Tibial artery (tissue), 4 donors: ENCODE measurements around the gene RNF186.

Source experiments
- DNase-seq, 2 donors: peaks; one replicate each; pipeline ENCODE4 v3.0.0-alpha.2; 2019
- H3K27ac ChIP-seq, 2 donors: fragments of 200-600 bp; sonication (generic) in 1 of 2; 1 replicate in 1 of 2; 2 replicates in 1 of 2; pipeline ENCODE4 v1.5.1; 2018 to 2019; ENCODE audit warnings: mild to moderate bottlenecking in 1 of 2
- H3K27me3 ChIP-seq, 2 donors: fragments of 200-600 bp; sonication (generic) in 1 of 2; one replicate each; pipeline versions ENCODE4 v1.5.1 to v1.6.0; 2016 to 2019
- H3K36me3 ChIP-seq, 3 donors: fragments of 200-600 bp; sonication (generic) in 2 of 3; one replicate each; pipeline ENCODE4 v1.5.1; 2016 to 2019; ENCODE audit warnings: mild to moderate bottlenecking in 2 of 3
- H3K4me1 ChIP-seq, 4 donors: fragments of 200-600 bp; sonication (generic) in 2 of 4; 1 replicate in 3 of 4; 2 replicates in 1 of 4; pipeline ENCODE4 v1.5.1; 2016 to 2019
- H3K4me3 ChIP-seq, 2 donors: fragments of 200-600 bp; sonication (generic) in 1 of 2; 1 replicate in 1 of 2; 2 replicates in 1 of 2; pipeline ENCODE4 v1.5.1; 2018 to 2019; ENCODE audit warnings: mild to moderate bottlenecking in 2 of 2
- H3K9me3 ChIP-seq, 3 donors: fragments of 200-600 bp; sonication (generic) in 1 of 3; one replicate each; pipeline ENCODE4 v1.5.1; 2016 to 2019
- intact Hi-C: fragments of 100-400 bp; cut with DNase I; formaldehyde crosslinking; loops from one replicate; pipeline ENCODE4 v1.15.0; 2023; ENCODE audit warnings: low total_unique reads
- TF ChIP-seq, protein P1 (sequence below), 2 experiments: fragments of 200-600 bp in 1 of 2; fragments of 450-650 bp in 1 of 2; IDR thresholded peaks; one replicate each; pipeline ENCODE4 v1.5.1; 2017 to 2019; ENCODE audit warnings: antibody characterized with exemption in 2 of 2, mild to moderate bottlenecking in 1 of 2, moderate library complexity in 1 of 2

Gene RNF186

DNA sequence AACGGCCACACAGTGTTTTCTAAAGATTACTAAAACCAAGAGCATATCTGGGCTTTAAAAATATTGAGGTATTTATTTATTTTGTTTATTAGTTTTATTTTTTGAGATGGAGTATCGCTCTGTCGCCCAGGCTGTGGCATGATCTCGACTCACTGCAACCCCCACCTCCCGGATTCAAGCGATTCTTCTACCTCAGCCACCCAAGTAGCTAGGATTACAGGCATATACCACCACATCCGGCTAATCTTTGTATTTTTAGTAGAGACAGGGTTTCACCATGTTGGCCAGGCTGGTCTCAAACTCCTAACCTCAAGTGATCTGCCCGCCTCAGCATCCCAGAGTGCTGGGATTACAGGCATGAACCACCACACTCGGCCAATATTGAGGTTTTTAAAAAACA, 39.3 kb downstream of the RNF186 start:
- peaks cover 47 to 93% (median 71%) of the 10 kb centered on the region in 3 donors for H3K36me3 ChIP-seq
- intact Hi-C loops = no loop called here
- no peaks in the 10 kb centered on the region for H3K27me3 ChIP-seq
- DNase-seq = no peak
- TF ChIP-seq, protein P1, sequence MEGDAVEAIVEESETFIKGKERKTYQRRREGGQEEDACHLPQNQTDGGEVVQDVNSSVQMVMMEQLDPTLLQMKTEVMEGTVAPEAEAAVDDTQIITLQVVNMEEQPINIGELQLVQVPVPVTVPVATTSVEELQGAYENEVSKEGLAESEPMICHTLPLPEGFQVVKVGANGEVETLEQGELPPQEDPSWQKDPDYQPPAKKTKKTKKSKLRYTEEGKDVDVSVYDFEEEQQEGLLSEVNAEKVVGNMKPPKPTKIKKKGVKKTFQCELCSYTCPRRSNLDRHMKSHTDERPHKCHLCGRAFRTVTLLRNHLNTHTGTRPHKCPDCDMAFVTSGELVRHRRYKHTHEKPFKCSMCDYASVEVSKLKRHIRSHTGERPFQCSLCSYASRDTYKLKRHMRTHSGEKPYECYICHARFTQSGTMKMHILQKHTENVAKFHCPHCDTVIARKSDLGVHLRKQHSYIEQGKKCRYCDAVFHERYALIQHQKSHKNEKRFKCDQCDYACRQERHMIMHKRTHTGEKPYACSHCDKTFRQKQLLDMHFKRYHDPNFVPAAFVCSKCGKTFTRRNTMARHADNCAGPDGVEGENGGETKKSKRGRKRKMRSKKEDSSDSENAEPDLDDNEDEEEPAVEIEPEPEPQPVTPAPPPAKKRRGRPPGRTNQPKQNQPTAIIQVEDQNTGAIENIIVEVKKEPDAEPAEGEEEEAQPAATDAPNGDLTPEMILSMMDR (IDR thresholded peaks at IDR 0.05) = no peak
- H3K27ac ChIP-seq = no peak overlapping the region
- H3K9me3 ChIP-seq = no peaks in the 10 kb centered on the region
- H3K4me3 ChIP-seq = no peak overlapping the region
- no peaks in the 10 kb centered on the region for H3K4me1 ChIP-seq

- Histone ChIP-seq H3K4me1 (no peaks in the 10 kb centered on the region), H3K9me3 (no peaks in the 10 kb centered on the region), H3K27me3 (no peaks in the 10 kb centered on the region), H3K36me3 (peaks cover 48 to 93% (median 71%) of the 10 kb centered on the region in 3 donors), H3K27ac (no peak overlapping the region), H3K4me3 (no peak overlapping the region)
- TF ChIP-seq, protein P1 (IDR thresholded peaks at IDR 0.05) = no peak
- intact Hi-C loops = no loop called here
- no peak for DNase-seq
Measured at GRCh38 chr1:19775317-19775716, 39.8 kb downstream of the RNF186 start.

DNA sequence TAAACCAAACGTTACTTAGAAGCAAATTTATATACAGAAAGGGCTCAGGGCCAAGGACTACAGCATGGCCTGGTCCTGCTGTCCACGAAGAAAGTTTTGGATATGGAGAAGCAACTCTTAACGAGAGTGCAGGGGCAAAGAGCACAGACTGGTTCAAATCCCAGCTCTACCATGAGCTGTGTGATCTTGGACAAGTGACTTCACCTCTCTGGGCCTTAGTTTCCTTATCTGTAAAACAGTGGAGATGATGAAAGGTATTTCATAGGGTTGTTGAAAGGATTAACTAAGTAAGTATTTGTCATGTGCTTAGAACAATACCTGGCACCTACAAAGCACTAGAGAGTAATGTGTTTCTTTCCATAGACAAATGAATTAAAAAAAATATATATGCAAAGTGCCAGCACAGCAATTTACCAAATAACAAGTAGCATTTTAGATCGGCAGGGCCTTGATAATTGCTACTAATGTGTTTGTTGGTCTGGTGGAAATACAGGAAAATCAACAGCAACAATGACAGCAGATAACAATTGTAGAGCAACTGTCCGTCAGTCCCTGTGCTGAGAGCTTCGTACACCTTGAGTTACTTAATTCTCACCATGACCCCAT, 40.8 kb downstream of the RNF186 start:
- no peak overlapping the region for H3K27ac ChIP-seq
- intact Hi-C loops = no loop called here
- H3K9me3 ChIP-seq = no peaks in the 10 kb centered on the region
- H3K36me3 ChIP-seq = peaks cover 38 to 93% (median 70%) of the 10 kb centered on the region in 3 donors
- no peak for DNase-seq
- H3K4me3 ChIP-seq = no peak overlapping the region
- TF ChIP-seq, protein P1 (IDR thresholded peaks at IDR 0.05) = no peak
- no peaks in the 10 kb centered on the region for H3K27me3 ChIP-seq
- no peaks in the 10 kb centered on the region for H3K4me1 ChIP-seq

GRCh38 chr1:19773485-19773884, 41.6 kb downstream of the RNF186 start:
- Histone ChIP-seq H3K36me3 (peaks cover 30 to 93% (median 67%) of the 10 kb centered on the region in 3 donors), H3K9me3 (no peaks in the 10 kb centered on the region), H3K4me3 (no peak overlapping the region), H3K27me3 (no peaks in the 10 kb centered on the region), H3K27ac (no peak overlapping the region), H3K4me1 (no peaks in the 10 kb centered on the region)
- TF ChIP-seq, protein P1 (IDR thresholded peaks at IDR 0.05) = no peak
- intact Hi-C loops = no loop called here
- no peak for DNase-seq

DNA sequence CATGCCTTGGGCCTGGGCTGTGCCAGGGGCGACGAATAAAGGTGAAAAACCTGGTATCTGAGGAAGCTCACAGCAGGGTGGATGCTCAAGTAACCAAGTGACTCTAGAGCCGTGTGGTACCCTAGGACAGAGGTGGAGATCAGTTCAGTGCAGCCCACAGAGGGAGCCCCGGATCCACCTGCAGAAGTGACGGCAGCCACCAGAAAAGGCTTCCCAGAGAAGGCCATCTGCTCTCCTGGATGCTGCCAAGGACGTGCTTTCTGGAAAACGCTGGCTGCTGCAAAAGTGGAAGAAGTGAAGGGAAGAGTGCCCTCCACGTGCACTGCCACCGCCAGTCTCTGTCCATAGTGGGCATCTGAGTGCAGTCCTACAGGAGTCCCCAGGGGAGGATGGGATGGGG, 43.0 kb downstream of the RNF186 start:
- no peak for DNase-seq
- no peak overlapping the region for H3K27ac ChIP-seq
- H3K4me1 ChIP-seq = no peaks in the 10 kb centered on the region
- no peaks in the 10 kb centered on the region for H3K27me3 ChIP-seq
- TF ChIP-seq, protein P1 (IDR thresholded peaks at IDR 0.05) = no peak
- intact Hi-C loops = no loop called here
- peaks cover 30 to 92% (median 55%) of the 10 kb centered on the region in 3 donors for H3K36me3 ChIP-seq
- H3K9me3 ChIP-seq = no peaks in the 10 kb centered on the region
- H3K4me3 ChIP-seq = no peak overlapping the region

- Histone ChIP-seq H3K4me1 (no peaks in the 10 kb centered on the region), H3K27ac (no peak overlapping the region), H3K9me3 (no peaks in the 10 kb centered on the region), H3K27me3 (no peaks in the 10 kb centered on the region), H3K36me3 (peaks cover 30 to 86% (median 48%) of the 10 kb centered on the region in 3 donors), H3K4me3 (no peak overlapping the region)
- TF ChIP-seq, protein P1 (IDR thresholded peaks at IDR 0.05) = no peak
- DNase-seq = no peak
- intact Hi-C loops = no loop called here
Measured at GRCh38 chr1:19771350-19771749, 43.7 kb downstream of the RNF186 start.
